Skeletal muscle tissue (tissue), 4 donors: ENCODE measurements around the gene CPZ. TPM values are rescaled to one million over a fixed set of nuclear protein-coding genes. Genes with fewer than 3 reads are reported as not detected.

Experiments used
- H3K27ac ChIP-seq: one replicate; pipeline ENCODE4 v1.7.0; 2013; ENCODE audit warnings: mild to moderate bottlenecking, low read depth, low read length, inconsistent platforms
- H3K27me3 ChIP-seq, 3 donors: one replicate each; pipeline ENCODE4 v1.7.0; 2013; ENCODE audit warnings: low read length in 3 of 3; ENCODE audit not compliant: control insufficient read depth in 3 of 3, insufficient read depth in 3 of 3
- H3K36me3 ChIP-seq, 3 donors: one replicate each; pipeline ENCODE4 v1.7.0; 2013; ENCODE audit warnings: low read length in 3 of 3; ENCODE audit not compliant: control insufficient read depth in 3 of 3, insufficient read depth in 3 of 3
- H3K4me1 ChIP-seq, 3 donors: one replicate each; pipeline ENCODE4 v1.7.0; 2013; ENCODE audit warnings: low read length in 3 of 3, mild to moderate bottlenecking in 3 of 3; ENCODE audit not compliant: control insufficient read depth in 3 of 3, insufficient read depth in 3 of 3
- H3K4me3 ChIP-seq, 3 donors: one replicate each; pipeline ENCODE4 v1.7.0; 2013; ENCODE audit warnings: low read length in 3 of 3
- H3K9ac ChIP-seq, 3 donors: one replicate each; pipeline ENCODE4 v1.7.0; 2013; ENCODE audit warnings: low read length in 3 of 3, mild to moderate bottlenecking in 3 of 3, moderate library complexity in 2 of 3, low read depth in 1 of 3
- H3K9me3 ChIP-seq, 3 donors: one replicate each; pipeline ENCODE4 v1.7.0; 2013; ENCODE audit warnings: low read length in 3 of 3; ENCODE audit not compliant: control insufficient read depth in 3 of 3
- total RNA-seq: library from RNA; depleted of rRNA; stranded (reverse); fragments of >200 nt; gene quantifications from one replicate; pipeline ENCODE4 v1.2.3, GENCODE V29; 2014
- donor health status: Osteomylitis.

CPZ gene
- total RNA-seq, 1 donor from 2014 or later: 11.5 TPM

GRCh38 chr4:8608714-8609391, 16.3 kb downstream of the CPZ start:
- H3K4me1 ChIP-seq: peaks cover 0 to 4% (median 0%) of the 10 kb centered on the region in 3 donors
- H3K27me3 ChIP-seq: peaks cover 5 to 17% (median 12%) of the 10 kb centered on the region in 3 donors
- H3K36me3 ChIP-seq: no peaks in the 10 kb centered on the region
- no peak overlapping the region for H3K27ac ChIP-seq
- no peak overlapping the region for H3K4me3 ChIP-seq
- H3K9me3 ChIP-seq: no peaks in the 10 kb centered on the region
- no peak overlapping the region for H3K9ac ChIP-seq

DNA sequence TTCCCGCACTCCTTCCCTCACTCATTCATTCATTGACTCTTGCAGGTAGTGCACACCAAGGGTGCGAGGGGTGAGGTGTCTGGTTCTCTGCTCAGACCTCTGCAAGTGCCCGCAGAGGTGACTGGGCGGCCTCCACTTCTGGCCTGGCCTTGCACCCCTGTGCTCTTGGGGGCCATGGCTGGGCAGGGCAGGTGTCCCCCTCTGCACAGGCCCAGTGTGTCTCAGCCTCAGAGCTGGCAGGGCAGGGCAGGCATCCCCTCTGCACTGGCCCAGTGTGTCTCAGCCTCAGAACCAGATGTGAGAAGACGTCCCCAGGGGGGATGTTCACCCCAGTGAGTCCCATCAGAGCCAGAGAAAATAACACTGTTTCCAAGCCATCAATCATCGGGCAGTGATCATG, 16.8 kb downstream of the CPZ start:
- Histone ChIP-seq H3K27ac (no peak overlapping the region), H3K4me1 (peaks cover 0 to 4% (median 0%) of the 10 kb centered on the region in 3 donors), H3K27me3 (peaks cover 5 to 19% (median 12%) of the 10 kb centered on the region in 3 donors), H3K9ac (no peak overlapping the region), H3K4me3 (no peak overlapping the region), H3K36me3 (no peaks in the 10 kb centered on the region), H3K9me3 (no peaks in the 10 kb centered on the region)

DNA sequence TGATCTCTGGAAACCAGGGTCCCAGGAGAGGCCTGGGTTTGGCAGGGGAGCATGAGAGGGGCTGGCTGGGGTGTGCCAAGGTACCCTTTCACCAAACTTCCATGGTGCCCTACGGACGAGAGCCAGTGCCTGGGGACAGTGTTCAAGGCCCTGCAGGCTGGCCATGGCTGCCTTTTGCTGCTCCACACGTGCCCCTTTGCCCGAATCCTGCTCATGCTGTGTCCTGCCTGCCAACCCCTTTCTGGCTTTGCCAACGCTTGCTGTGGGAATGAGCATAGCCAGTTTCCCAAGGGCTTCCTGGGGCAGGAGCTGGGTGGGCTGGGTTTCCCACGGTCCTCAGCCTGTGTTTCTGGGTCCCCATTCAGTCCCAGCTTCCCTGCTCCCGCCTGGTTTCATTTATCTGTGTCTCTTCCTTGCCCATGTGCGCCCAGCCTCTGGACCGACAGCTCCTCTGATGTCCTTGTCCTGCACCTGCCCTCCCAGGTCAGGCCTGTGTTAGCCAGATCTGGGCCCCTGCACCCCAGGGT, 17.3 kb downstream of the CPZ start:
- H3K4me3 ChIP-seq: no peak overlapping the region
- no peak overlapping the region for H3K27ac ChIP-seq
- H3K27me3 ChIP-seq: peaks cover 5 to 19% (median 12%) of the 10 kb centered on the region in 3 donors
- peaks cover 0 to 4% (median 0%) of the 10 kb centered on the region in 3 donors for H3K4me1 ChIP-seq
- H3K36me3 ChIP-seq: no peaks in the 10 kb centered on the region
- H3K9ac ChIP-seq: no peak overlapping the region
- H3K9me3 ChIP-seq: no peaks in the 10 kb centered on the region

DNA sequence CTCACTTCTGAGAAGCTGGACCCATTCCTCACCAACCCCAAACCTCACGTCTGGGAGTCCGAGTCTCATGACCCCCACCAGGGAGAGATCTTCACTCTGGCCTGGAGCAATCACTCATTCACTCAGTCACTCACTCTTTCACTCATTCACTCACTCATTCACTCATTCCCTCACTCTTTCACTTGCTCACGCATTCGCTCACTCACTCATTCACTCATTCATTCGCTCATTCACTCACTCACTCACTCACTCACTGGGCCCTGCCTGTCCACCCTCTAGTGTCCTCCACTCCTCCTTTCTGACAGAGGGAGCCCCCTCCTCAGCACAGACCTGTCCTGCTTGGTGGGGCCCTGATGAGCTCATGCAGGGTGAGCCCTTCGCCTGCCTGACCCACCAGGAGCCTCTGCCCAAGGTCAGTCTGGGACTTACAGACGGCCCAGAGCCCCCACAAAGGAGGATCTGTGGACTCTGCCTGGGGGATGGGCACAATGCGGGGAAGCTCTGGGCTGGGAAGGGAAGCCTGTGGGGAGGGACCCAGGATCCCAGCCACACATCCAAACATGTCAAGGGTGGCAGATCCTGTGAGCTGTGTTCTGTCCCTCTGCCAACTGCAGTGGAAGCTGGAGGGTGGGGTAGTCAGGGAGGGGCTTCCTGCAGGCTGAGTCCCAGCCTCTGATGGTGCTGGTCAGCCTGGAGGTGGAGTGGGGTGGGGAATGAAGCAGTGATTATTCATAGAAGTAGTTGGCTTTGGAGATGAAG, 18.5 kb downstream of the CPZ start:
- no peaks in the 10 kb centered on the region for H3K9me3 ChIP-seq
- peaks cover 5 to 19% (median 12%) of the 10 kb centered on the region in 3 donors for H3K27me3 ChIP-seq
- peaks cover 0 to 4% (median 0%) of the 10 kb centered on the region in 3 donors for H3K4me1 ChIP-seq
- H3K27ac ChIP-seq: no peak overlapping the region
- no peak overlapping the region for H3K4me3 ChIP-seq
- H3K9ac ChIP-seq: no peak overlapping the region
- no peaks in the 10 kb centered on the region for H3K36me3 ChIP-seq

DNA sequence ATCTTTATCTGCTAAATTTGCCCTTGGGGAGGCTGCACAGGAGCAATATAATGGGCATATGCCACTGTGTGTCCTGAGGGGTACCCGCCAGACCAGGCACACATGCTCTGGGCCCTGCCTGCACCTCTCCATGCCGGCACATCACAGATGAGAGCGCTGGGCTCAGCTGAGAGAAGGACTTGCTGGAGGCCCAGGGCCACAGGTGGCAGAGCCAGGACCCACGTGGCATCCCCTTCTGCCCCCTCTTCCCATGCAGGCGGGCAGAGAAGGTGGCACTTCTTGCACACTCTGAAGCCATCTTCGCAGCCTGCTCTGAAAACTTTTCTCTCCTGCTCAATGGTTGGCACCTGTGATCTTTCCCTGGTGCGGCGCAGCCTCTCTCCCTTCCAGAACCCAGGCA, 20.1 kb downstream of the CPZ start:
- peaks cover 0 to 4% (median 0%) of the 10 kb centered on the region in 3 donors for H3K4me1 ChIP-seq
- no peaks in the 10 kb centered on the region for H3K36me3 ChIP-seq
- H3K4me3 ChIP-seq: no peak overlapping the region
- H3K9ac ChIP-seq: no peak overlapping the region
- H3K27ac ChIP-seq: no peak overlapping the region
- H3K27me3 ChIP-seq: peaks cover 0 to 19% (median 7%) of the 10 kb centered on the region in 3 donors
- no peaks in the 10 kb centered on the region for H3K9me3 ChIP-seq

DNA sequence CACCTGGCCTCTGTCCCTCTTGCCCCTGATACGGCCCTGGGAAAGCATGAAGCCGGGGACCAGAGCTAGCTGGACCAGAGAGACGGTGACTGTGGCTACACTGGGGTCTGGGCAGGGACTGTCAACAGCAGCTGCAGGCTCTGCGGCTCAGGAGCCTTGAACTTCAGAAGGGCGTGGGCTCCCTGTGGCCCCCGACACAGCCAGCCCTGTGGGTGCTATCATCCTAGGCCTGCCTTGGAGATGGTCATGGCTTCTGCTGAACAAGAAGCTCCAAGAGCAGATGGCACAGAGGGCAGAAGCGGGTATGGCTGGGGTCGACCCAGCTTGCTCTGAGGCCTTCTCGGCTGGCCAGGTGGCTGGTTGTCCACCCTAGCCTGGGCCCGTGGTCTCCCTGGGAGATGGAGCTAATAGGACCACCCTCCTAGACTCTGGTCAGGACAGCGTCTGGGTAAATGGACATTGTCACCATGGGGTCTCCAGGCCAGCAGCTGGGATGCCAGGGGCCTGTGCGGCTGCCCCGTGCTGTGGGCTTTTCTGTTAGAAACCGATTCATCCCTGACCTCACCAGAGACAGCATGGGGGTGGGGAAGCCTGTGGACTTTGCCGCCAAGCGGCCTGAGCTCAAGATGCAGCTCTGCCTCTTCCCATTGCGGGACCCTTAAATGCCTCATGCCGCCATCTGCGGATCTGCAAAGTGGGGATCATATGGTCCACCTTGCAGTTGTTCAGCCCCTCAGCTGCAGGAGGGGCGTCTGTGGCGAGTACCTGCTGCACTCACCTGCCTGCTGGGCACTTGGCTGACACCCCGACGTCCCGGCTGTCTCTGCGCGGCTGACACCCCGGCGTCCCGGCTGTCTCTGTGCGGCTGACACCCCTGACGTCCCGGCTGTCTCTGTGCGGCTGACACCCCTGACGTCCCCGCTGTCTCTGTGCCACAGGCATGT, 21.1 kb downstream of the CPZ start:
- Histone ChIP-seq H3K4me1 (peaks cover 0 to 4% (median 0%) of the 10 kb centered on the region in 3 donors), H3K36me3 (no peaks in the 10 kb centered on the region), H3K9ac (no peak overlapping the region), H3K27ac (no peak overlapping the region), H3K27me3 (peaks cover 0 to 28% (median 7%) of the 10 kb centered on the region in 3 donors), H3K9me3 (no peaks in the 10 kb centered on the region), H3K4me3 (no peak overlapping the region)

DNA sequence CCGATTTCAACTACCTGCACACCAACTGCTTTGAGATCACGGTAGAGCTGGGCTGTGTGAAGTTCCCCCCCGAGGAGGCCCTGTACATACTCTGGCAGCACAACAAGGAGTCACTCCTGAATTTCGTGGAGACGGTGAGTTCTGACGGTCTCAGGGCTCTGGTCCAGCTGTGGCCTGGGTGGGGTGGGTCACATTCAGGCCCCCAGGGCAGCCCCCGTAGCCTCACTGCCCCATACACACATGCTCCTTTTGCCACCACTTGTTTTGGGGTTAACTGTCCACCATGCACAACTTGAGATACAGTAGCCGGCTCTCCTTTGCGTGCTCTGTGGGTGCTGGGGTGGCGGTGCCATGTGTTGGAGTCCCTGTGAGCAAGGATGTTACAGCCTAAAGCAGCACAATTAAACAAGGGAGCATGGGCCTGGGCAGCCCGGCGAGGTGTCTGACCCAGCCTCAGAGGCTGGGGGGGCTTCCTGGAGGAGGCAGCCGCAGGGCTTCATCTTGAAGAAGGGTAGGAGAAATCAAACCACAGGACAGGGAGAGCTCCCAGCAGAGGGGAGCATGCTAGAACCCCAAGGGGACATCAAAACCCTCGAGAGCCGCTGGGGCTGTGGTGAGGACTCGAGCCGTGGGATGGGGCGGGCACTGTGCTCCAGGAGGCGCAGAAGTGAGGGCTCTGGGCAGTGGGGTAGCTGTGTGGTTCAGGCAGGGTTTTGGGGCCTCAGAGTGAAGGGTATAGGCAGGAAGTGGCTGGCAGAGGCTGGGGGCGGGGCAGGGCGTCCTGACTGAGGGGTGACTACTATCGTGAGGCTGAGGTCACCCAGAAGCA, 22.0 kb downstream of the CPZ start:
- H3K9me3 ChIP-seq: no peaks in the 10 kb centered on the region
- H3K27me3 ChIP-seq: peaks cover 0 to 24% (median 7%) of the 10 kb centered on the region in 3 donors
- no peak overlapping the region for H3K4me3 ChIP-seq
- H3K4me1 ChIP-seq: peaks cover 0 to 4% (median 0%) of the 10 kb centered on the region in 3 donors
- no peaks in the 10 kb centered on the region for H3K36me3 ChIP-seq
- no peak overlapping the region for H3K27ac ChIP-seq
- no peak overlapping the region for H3K9ac ChIP-seq

DNA sequence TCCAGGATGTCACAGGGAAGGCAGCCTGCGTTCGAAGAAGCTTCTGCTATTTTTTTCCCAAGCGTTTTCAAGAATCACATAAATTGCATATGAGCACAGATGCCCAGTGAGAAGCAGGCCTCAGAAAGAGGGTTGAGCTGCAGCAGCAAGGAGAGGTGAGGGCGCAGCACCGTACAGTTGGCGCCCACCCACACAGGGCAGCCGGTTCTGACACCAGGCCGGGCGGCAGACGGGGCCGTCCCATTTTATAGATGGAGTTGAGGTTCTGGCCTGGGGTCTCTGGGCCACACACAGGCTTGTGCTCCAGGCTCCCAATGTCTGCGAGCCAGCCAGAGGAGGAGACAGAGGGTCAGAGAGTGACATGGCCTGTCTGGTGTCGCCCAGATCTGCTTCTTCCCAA, 22.8 kb downstream of the CPZ start:
- no peak overlapping the region for H3K9ac ChIP-seq
- H3K27me3 ChIP-seq: peaks cover 0 to 24% (median 7%) of the 10 kb centered on the region in 3 donors
- peaks cover 0 to 4% (median 0%) of the 10 kb centered on the region in 3 donors for H3K4me1 ChIP-seq
- no peak overlapping the region for H3K27ac ChIP-seq
- H3K9me3 ChIP-seq: no peaks in the 10 kb centered on the region
- no peaks in the 10 kb centered on the region for H3K36me3 ChIP-seq
- H3K4me3 ChIP-seq: no peak overlapping the region
